KBM-7 (cell line): ENCODE results near the gene EHBP1.

Source experiments
- DNase-seq: peaks from one replicate; pipeline ENCODE4 v3.0.0-alpha.2; 2015
- in situ Hi-C: fragments of 300-500 bp; cut with MboI; formaldehyde crosslinking; loops from 2 replicates; pipeline ENCODE4 v1.14.3; 2020; ENCODE audit warnings: low sequenced_read_pairs, low pct_unique_long_range_greater_than_20kb, mixed read lengths

The EHBP1 gene

DNA sequence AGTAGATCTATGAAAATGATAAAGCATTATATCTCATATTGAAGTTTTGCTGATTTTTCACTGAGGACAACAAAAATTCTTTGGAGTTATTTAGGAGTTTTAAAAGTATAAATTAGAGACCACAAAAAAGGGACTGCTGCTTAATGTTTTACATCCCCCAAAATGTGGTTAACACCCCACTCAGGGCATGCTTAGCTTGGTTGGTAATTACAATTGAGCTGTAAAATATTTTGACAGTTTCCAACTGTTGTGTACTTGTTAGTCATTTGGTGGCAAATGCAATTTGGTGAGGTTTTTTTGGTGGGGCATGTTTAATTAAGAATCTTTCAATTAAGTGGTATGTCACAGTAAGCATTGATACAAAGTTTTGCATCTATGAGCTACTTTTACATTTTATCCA, 207.8 kb downstream of the EHBP1 start:
- DNase-seq = no peak
- in situ Hi-C loops = no loop called here

DNA sequence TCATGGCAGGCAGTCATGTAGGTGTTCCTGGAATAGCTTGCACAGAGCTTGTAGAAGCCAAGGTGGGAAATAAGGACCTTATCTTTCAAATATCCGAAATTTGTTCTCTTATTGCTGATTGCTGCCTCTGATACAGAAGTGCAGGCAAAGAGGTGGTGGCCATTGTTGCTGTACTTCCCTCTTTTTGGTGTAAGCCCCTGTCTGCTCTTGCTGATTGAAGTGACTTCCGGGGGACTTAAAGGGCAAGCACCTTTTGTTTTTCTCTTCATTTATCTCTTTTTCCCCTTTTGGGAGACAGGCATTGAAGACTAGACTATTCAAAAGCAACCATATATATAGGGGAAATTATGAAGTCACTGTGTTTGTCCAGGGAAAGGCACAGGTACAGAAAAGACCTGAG, 213.5 kb downstream of the EHBP1 start:
- peak; percentile 61 for DNase-seq

DNA sequence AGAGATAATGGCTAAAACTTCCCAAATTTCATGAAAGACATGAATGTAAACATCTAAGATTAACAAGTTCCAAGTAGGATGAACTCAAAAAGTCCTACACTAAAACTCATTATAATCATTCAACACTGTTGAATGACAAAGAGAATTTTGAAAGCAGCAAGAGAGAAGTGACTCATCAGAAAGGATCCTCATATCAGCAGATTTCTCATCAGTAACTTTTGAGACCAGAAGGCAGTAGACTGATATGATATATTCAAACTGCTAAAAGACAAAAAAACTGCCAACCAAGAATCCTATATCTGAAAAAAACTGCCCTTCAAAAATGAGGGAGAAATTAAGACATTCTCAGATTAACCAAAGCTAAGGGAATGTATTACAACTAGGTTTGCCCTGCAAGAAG, 214.6 kb downstream of the EHBP1 start:
- no peak for DNase-seq
- in situ Hi-C loops = no loop called here

More for the DNA sequence above, 213.5 kb downstream of the EHBP1 start:
- in situ Hi-C loops = no loop called here

DNA sequence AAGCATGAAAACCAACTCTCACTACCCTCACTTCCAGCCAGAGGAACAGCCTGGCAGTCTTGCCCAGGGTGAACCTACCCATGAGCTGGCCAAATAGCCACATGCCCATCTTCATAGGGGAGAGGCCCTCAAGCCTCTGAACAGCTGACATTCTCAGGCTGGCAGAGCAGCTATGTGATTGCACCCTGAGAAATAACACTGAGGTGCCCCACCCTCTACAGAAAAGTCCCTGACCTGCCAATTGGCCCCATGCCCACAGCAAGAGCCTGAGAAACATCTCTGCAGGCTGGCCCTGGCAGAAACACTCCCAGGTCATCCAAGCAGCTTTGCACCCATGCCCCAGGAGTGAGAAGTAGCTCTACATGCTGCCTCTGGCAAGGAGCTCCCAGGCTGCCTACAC, 217.7 kb downstream of the EHBP1 start:
- no peak for DNase-seq
- in situ Hi-C loops = no loop called here

DNA sequence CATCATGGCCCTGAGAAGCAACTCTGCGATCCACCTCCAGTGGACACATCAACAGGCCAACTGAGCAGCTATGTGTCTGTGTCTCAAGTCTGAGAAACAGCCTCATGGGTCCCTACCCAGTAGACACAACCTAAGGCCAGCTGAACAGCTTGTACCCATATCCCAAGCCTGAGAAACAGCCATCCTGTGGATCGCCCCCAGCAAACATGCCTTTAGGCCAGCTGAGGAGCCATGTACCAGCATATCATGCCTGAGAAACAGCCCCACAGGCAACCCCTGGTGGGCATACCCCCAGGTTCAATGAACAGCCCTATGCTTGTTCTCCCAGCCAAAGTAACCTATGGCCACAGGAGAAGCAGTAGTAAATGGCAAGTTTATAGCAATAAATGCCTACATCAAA, 218.4 kb downstream of the EHBP1 start:
- in situ Hi-C loops = no loop called here
- no peak for DNase-seq

DNA sequence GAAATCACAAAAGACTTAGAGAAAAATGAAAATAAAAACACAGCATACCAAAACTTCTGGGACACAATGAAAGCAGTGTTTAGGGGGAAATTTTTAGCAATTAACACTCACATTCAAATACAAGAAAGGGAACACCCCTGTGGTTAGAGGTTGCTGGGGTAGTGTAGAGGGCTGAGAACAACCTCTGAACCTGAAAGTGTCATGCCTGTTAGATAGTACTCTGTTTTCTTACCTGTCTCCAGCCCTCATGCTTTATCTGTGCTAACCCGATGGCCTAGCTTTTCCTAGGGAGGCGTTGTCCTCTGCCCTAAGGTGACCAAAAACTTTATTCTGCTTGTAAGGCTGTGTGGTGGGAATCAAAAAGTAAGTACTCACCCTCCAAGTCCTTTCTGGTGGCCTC, 222.5 kb downstream of the EHBP1 start:
- no peak for DNase-seq
- in situ Hi-C loops = no loop called here

DNA sequence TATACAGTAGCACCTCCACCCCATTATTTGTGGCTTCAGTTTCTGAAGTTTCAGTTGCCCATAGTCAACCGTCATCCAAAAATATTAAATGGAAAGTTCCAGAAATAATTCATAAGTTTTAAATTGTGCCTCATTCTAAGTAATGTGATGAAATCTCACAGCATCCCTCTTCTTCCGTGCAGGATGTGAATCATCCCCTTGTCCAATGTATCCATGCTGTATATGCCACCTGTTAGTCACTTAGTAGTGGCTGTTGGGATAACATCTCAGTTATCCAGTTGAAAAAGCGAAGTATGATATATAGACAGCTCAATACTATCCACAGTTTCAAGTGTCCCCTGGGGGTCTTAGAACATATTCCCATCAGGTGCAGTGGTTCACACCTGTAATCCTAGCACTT, 226.0 kb downstream of the EHBP1 start:
- in situ Hi-C loops = no loop called here
- DNase-seq = no peak

DNA sequence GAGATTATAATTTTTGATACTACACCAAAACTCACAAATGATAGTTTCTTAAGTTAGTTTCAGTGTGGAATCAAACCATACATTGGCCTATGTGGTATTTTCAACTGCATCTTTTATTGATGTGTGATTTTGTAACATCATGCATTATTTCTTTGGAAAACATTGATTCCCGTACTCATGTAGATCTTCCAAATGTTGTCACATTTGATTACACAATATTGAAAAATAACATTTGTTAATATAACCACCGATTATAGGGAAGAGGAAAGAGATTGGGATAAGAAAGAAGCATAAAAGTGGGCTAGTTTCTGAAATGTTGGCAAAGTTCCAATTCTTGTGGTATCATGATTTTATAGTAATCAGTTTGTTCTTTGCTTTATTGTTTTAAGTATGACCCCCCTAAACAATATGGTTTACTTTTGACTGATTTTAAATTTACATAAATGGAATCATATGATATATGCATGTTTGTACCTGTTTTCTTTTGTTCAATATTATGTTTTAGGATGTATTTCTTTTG, 227.9 kb downstream of the EHBP1 start:
- DNase-seq = no peak
- in situ Hi-C loops = no loop called here

DNA sequence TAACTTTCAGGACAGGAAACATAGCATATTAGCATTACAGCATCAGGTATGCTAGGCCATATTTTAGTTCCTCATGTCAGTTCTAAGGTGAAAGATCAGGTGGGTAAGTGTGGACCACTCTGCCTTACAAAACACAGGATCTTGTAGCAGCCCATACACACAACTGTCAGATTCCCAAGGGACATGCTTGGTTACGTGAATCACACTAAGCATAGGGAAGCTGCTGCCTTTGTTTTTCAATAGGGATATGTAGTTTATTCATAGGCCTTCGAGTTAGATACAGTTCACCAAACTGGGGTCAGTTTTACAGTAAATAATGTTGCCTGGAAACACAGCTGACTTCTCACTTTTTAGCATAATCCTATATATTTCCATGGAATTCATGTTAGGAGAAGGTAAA, 229.0 kb downstream of the EHBP1 start:
- no peak for DNase-seq
- in situ Hi-C loops = no loop called here

DNA sequence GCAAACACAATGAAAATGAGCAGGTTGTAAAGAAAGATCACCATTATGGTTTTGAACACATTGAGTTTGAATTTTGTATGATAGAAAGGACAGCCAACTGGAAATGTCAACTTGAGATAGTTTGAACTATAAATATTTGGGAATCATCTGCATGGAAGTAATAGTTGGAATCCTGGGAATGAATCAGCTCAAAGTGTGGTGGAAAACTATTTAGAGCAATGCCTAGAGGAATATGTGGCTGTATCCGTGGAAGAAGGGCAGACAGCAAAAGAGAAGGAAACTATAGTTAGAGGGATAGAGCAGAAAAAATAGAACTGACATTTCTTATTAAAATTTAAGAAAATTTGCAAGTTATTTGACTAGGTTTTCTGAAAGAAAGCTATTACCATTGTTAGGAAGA, 232.6 kb downstream of the EHBP1 start:
- in situ Hi-C loops = no loop called here
- no peak for DNase-seq

DNA sequence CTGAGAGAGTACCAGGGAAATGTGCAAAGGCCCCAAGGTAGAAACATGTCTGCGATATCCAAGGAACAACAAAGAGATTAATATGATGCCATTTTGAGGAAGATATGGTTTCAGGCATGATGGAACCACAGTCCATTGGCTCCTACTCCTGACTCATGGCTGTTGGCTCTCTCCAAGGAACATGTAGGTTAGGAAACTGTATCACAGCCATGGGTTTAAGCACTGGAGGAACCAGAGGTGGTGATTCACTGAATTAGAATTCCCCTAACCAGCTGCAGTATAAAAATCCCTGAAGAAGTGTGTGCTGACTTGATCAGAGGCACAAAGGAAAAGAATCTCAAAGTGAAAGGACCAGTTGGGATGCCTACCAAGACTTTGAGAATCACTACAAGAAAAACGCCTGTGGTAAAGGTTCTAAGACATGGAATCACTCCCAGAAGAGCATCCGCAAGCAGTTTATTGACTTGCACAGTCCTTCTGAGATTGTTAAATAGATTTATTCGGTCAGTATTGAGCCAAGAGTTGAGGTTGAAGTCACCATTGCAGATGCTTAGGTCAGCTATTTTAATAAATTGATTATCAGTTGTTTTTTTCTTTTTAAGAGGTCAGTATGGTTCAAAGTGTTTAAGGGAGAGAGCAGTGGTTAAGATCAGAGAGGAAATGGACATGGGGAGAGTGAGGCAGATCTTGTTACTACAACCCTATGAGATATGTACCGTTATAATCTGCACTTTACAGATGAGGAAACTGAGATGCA, 234.4 kb downstream of the EHBP1 start:
- no peak for DNase-seq
- in situ Hi-C loops = no loop called here

DNA sequence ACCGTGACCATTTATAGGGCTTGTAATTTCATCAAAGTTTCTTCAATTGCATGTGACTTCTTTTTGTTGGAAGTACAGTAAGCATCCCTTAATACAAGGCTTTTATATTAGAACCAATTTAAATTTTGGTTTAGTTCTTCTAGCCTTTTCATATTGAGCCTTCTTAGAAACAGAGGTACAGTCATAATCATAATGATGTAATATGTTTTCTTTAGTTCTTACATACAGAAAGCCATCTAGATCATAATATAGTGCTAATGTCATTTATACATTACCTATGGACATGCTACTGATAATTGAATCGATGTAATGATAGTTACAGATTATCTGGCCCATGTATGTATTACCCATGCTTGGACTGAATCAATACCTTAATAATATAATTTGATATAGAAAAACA, 235.2 kb downstream of the EHBP1 start:
- in situ Hi-C loops = no loop called here
- DNase-seq = no peak

DNA sequence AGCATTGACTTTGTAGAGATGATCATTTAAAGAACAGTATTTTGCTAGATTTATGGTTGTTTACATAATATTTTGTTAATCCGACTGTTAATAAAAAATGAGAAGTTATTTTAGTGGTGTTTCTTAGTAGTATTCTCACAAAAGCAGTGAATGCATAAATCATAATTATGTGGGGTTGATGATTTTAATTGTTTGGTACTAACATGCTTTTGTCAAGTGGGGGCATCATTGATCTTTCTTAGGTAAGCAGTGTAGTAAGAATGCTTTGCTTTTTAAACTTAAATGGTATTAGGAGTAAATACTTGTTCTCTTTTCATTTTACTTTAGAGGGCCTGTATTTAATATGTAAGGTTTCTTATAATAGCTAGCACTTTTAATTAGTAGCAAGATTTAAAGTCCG, 235.9 kb downstream of the EHBP1 start:
- in situ Hi-C loops = no loop called here
- no peak for DNase-seq

DNA sequence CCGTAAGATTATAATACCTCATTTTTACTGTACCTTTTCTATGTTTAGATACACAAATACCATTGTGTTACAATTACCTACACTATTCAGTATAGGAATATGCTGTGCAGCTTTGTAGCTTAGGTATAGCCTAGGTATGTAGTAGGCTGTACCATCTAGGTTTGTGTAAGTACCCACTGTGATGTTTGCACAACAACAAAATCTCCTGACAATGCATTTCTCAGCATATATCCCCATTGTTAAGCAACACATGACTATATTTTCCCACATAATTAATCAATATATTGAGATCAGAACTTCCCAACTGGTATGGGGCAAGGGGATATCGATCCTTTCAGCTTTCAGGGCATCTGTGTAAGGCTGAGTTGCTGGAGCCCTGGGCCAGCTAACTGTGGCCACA, 238.8 kb downstream of the EHBP1 start:
- in situ Hi-C loops = no loop called here
- no peak for DNase-seq

DNA sequence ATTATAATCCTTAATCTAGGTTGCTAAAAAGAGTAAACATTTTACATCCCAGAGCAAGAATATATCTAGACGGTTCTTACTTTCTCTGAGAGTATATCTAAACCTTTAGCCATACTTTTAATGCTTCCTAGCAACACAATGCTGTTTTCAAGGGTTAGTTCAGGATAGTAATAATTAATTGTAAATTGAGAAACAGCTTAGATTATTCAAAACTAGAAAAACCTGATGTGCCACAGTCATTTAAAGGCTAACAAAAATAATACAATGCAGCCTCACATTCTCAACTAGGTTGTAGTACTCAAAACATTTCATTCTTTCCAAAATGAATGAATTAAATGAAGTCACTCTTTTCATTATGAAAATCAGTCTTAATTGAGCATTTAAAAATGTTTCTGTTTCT, 241.9 kb downstream of the EHBP1 start:
- DNase-seq = no peak
- in situ Hi-C loops = no loop called here

DNA sequence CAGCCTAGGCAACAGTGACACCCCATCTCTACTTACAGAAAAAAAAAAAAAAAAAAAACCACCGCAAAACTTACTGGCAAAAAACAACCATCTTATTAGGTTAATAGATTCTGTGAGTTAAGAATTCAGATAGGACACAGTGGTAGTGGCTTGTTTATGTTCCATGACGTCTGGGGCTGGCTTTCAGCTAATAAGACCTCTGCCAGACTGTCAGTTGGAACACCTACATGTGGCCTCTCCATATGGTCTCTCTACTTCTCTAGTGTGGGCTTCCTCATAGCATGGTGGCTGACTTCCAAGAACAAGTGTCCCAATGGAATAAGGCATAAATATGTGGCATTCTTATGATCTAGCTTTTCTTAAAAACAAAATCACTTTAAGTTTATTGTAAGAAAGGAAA, 251.1 kb downstream of the EHBP1 start:
- no peak for DNase-seq
- in situ Hi-C loops = no loop called here

DNA sequence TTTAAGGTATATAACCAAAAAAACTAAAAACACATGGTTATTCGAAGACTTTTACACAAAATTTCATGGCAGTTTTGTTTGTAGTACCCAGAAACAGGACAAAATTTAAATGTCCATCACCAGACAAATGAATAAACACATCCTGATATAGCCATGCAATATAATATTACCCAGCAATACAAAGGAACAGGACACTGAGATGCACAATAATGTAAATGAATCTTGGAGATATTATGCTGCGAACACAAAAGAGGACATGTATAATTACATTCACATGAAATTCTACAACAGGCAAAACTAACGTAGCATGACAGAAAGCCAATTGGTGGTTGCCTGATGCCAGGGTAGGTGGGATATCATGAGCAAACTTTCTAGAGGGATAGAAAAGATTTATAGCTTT, 252.7 kb downstream of the EHBP1 start:
- in situ Hi-C loops = no loop called here
- DNase-seq = no peak

DNA sequence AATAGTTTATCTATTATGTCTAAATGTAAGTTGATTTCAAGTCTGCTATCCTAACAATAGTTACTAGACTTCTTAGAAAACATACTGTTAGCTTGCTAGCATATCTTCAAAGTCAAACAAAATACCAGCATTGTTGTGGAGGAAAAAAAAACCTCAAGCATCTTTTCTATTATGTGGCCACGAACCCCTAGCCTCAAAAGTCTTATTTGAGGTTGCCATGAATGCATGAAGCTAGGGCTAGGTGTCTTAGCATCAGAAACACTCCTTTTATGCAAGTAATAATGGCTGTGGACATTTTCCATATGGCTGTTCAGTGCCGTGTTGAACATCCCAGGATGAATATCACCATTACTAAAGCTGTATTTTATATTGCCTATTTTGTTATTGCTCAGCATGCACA, 258.5 kb downstream of the EHBP1 start:
- no peak for DNase-seq

DNA sequence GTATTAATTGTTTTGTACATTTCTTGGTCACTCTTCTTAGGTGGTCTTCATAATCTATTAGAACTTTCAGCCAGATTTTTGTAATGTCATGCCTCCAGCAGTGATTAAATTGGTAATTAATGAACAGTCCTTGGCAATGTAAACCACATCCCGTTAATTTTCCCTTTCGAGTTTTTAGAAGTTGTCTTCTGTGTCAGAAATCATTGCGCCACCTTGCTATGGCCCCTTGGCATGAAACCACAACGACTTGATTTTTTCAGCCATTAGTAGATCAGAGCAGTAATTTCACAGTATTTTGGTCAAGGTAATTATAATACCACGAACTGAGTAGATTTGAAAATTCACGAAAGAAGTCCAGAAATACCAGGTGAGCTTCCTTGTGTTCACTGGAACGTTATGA, 259.2 kb downstream of the EHBP1 start:
- in situ Hi-C loops = no loop called here
- DNase-seq = no peak

More for the DNA sequence above, 258.5 kb downstream of the EHBP1 start:
- in situ Hi-C loops = no loop called here

DNA sequence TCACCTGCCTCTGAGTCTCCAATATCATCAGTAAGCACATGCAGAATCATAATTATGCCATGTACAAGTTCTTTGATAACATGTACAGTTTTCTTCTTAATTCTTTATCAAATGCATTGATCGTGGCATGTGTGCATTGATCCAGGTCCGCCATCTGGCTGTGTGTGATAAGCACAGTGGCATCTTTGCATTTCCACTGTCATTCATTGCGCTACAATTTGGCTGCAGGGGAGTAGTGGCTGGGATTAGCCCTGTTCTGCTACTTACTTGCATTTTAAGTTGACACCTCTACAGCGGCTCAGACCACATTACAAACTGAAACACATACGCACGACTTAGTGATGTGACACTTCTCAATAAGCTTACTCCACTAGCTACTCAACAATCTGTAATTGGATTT, 261.5 kb downstream of the EHBP1 start:
- in situ Hi-C loops = no loop called here
- no peak for DNase-seq

DNA sequence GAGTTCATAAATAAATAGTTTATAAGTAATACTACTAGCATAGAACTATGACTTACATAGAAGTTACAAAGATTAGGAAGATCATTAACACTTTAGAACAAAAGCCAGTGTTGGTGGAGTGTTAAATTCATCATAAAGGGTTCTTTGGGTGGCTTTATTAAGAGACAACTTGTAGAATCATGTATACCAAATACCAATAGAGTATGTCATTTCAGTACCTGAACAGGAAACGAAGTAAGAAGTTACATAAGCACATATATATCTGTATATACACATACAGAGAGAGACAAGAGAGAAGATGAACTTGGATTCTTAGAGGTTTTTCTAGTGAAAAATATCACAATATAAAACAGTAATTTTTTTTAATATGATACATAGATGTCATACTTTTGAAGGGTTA, 262.7 kb downstream of the EHBP1 start:
- in situ Hi-C loops = no loop called here

More for the DNA sequence above, 262.7 kb downstream of the EHBP1 start:
- DNase-seq = no peak
